GM18511 (cell line): ENCODE data around the gene CLCNKB.
"Not testable (repeated sequence)": the region's sequence is repeated elsewhere in the genome, so short reads cannot be mapped to it uniquely, and the experiment has no call there.

Experiments used
- ATAC-seq: cut with Tn5 transposase; IDR thresholded peaks from one replicate; pipeline ENCODE4 v1.9.1; 2021; ENCODE audit warnings: mild to moderate bottlenecking, moderate library complexity; ENCODE audit not compliant: unreplicated experiment

Gene CLCNKB

DNA sequence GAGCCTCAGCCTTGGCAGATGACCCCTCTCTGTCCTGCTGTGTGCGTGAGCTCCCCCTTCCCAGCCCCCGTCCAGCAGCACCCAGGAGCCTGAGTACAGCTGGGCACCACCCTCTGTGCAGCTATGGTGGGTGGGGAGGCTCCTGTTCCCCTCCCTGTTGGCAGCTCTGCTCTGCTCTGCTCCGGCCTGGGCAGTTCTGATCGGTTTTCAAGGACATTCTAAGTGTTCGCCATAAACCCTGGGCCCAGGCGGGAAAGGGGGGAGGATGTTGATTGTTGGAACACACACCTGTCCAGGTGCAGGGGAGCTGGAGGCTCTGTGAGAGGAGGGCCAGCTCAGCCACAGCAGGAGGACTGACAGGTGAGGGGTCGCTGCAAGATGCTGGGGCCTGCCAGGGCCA is at the start of gene CLCNKB:
Gene CLCNKB (plus strand): TSS at position 262 of the 400 bp plus-strand sequence. CDS start 711 bp downstream, outside the sequence.
- ATAC-seq = no peak

DNA sequence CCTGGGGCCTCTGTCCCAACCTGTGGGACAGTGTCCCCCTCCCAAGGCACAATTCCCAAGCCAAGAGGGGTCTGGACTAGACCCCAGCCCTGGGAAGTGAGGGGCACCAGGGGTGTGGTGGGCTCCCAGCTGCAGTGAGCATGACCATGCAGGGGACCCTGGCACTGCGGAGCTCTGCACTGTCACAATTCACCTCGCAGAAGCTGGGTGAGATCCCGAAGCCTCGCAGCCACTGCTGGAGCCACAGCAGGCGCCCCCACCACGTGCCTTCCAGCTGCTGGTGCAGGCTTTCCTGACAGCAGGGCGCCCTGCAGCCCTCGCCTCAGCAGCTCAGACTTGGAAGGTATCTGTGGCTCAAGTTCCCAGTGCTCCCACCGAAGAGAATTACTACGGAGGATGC is 49.5 kb upstream of the CLCNKB start:
- ATAC-seq = no peak

DNA sequence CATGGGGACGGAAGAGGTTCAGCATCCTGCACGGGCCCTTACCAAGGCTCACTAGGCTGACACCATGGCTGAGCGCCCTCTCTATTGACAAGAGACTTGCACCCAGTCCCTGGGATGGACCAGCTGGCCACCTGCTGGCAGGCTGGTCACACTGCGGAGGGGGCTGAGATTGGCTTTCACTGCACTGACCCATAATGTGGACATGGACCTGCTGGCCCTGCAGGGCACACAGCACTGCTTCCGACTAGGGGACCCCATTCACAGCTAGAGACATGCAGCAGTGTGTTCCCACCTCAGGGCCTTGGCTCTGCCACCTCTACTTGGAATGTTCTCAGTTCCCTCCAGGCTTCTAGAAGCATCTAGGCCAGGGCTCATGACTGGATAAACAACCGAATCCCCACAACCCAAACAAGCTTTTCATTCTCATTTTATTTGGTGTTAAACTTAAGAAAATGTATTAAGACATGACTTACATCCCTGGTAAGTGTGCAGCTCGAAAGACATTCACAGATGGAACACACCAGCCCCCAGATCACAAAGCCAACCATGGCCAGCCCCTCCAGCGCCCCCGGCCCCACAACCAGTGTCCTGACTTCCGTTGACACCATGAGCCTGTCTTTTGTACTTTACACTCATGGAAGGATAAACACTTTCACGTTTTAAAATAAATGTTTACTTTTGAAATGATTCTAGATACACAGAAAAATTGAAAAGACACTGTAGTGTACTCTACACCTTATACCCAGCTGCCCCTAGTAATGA is 48.8 kb upstream of the CLCNKB start:
- no peak for ATAC-seq

DNA sequence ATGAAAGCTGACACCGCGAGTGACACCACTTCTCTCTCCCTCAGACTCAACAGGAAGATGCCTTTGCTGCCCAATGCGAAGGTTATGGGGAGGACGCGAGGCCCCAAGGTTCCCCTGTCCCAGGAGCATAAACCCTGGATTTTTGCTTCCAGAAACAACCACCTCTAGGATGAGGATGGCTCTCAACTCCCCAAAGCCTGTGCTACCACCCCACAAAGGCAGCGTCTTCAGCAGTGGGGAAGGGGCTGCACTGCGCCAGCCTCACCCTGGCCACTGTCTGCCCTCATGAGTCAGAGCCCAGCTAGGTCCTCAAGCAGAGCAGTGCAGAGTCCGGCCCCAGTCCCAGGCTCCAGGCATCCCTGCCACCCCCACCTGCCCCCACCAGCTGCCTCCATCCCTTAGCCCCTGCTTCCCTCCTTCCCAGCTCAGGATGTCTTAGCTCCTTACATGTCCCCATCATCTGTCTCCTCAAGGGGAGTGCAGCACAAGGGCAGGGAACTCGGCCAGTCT is 46.5 kb upstream of the CLCNKB start:
- no peak for ATAC-seq

DNA sequence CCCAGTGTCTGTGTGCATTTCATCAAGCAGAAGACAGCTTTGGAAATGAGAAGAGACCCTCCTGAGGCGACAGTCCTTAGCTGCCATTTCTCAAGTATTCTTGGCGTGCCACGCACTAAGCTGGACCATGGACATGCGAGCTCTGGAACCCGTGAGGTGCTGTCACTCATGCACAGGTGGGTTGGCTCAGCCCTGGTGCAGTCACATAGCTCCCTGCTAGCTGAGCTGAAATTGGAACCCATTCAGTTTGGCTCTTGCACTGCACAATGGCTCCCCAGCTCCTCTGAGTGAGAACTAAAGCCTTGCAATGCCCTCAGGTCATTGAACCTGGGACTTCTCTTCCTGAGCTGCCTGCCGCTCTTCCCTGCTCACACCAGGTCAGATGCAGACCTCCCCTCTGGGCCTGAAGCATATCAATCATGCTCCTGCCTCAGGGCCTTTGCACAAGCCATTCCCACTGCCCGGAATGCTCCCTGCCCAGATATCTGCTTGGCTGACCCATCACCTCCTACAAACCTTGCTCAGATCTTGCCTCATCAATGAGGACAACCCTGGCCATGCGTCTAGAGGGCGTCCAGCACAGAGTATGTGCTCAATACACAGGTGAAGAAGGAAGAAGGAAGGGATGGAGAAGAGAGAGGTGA is 45.8 kb upstream of the CLCNKB start:
- no peak for ATAC-seq

DNA sequence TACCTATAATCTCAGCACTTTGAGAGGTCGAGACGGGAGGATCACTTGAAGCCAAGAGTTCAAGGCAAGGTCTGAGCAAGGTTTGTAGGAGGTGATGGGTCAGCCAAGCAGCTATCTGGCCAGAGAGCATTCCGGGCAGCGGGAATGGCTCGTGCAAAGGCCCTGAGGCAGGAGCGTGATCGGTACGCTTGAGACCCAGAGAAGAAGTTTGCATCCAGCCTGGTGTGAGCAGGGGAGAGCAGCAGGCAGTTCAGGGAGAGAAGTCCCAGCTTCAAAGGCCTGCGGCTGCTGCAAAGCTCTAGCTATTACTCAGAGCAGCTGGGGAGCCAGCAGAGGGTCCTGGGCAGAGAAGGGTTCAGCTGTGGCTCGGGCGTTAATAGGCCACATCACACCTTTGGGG is 44.7 kb upstream of the CLCNKB start:
- no peak for ATAC-seq

DNA sequence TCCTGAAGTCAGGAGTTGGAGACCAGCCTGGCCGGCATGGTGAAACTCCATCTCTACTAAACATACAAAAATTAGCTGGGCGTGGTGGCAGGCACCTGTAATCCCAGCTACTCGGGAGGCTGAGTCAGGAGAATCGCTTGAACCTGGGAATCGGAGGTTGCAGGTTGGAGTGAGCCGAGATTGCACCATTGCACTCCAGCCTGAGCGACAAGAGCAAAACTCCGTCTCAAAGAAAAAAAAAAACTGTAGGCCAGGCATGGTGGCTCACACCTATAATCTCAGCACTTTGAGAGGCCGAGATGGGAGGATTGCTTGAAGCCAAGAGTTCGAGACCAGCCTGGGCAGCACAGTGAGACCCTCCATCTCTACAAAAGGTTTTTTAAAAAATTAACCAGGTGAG is 42.3 kb upstream of the CLCNKB start:
- ATAC-seq = not testable (repeated sequence)

DNA sequence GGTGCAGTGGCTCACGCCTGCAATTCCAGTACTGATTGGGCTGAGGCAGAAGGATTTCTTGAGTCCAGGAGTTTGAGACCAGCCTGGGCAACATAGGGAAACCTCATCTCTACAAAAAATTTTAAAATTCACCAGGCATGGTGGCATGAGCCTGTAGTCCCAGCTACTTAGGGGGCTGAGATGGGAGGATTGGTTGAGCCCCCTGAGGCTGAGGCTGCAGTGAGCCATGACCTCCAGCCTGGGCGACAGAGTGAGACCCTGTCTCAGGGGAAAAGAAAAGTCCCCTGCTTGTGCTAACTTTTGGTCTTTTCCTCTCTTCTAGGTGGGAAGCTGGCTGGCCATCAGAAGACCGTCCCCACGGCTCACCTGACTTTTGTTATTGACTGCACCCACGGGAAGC is 38.0 kb upstream of the CLCNKB start:
- no peak for ATAC-seq

DNA sequence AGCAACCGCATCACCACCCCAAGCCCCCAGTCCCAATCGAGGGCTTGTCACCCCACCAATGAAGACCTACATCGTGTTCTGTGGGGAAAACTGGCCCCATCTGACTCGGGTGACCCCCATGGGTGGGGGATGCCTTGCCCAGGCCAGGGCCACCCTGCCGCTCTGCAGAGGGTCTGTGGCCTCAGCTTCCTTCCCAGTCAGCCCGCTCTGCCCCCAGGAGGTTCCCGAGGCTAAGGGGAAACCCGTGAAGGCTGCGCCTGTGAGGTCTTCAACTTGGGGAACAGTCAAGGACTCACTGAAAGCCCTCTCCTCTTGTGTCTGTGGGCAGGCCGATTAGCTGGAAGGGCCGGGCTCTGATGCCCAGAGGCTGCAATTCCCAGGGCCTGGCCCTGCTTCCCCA is 37.6 kb upstream of the CLCNKB start:
- ATAC-seq = no peak

DNA sequence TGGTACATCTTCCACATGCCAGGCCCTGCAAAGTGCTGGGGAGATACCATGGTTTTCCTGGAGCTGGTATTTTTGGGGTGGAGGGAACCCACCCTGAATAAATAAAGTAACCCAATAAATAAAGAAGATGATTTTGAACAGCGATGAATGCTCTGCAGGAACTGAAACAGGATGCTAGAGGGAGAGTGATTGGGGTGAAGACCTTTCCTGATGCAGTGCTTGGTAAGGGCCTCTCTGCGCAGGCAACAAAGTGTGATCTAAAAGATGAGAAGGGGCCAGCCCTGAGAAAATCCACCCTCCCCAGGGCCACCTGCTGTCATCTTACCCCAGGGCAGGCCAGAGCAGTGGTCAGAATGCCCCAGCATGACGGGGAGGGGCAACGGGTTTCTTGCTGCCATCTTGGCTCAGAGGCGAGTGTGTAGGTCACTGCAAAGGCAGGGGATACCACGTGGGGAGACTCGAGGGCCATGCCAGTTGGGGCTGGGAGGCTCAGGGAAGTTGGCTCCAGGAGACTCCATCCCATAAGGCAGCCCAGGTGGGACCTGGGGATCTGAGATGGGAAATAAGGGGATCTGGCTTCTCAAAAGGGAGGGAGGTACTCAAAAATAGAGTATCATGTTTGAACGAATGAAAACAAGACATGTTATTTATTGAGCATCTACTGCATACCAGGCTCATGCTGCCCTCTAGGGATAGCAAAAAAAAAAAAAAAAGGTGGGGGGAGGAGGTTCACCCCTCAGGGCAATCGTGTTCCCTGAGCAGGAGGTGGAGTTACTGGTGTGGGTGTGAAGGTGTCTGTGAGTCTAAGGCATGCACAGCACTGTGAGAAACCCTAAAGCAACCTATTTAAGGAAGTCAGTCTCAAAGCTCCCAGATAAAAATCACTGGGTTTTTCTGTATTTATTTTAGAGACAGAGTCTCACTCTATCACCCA is 36.8 kb upstream of the CLCNKB start:
- ATAC-seq = no peak

DNA sequence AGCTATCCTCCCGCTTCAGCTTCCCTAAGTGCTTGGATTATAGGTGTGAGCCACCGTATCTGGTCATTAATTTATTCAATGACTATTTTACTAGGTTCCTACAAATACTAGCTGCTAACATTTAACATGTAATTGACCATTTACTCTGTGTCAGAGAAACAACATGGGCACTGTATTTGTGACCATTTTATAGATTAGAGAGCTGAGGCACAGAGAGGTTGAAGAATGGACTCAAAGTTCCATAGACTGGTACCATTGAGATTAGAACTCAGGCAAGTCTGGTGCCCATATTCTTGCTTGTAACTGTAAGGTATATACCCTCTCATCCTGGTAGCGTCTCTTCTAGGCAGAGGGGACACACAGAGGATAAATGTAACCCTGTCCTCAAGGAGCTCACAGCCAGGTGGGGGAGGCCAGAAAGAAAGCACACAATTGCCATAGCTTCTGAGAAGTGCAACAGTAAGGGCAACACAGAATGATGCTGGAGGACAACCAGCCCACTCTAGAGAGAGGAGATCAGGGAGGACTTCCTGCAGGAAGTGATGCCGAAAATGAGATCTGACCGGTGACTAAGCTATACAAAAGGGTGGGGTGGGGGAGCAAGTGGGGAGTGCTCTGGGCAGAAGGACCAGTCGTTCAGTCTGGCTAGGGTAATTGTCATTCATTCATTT is 35.8 kb upstream of the CLCNKB start:
- ATAC-seq = no peak

DNA sequence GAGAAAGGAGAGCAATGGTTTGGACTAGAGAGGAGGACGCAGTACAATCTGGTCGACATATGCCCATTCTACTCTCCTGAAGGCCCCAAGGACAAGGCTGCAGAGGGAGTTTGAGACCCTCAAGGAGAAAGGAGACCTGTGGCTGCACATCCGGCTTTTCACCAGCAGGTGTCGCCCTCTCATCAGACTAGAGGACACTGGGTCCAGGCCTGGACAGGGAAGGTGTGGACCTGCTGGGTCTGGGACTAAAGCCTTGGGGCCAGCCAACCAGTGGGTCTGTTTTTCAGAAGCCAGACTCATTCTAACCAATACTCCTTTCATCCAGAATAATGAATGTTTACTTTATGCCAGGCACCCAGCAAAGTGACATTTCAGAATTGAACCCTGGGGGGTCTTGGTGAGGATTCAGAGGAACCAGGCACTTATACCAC is 34.5 kb upstream of the CLCNKB start:
- ATAC-seq = no peak

DNA sequence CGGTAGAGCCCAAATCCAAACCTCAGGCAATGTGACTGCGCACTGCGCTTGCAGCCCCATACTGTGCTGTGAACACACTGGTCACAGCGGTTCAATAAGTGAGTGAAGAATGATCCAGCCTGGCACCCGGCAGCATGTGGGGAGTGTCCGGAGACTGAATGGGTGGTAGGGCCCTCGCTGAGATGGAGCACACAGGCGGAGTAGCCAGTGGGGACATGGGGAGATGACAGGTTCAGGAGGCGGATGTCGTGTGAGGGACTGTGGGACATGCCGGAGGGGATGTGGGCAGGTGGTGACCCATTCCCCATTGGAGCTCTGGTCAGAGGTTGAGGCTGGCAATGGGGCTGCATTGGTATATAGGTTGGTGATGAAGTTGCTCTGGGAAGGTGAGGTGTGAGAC is 33.9 kb upstream of the CLCNKB start:
- ATAC-seq = no peak

DNA sequence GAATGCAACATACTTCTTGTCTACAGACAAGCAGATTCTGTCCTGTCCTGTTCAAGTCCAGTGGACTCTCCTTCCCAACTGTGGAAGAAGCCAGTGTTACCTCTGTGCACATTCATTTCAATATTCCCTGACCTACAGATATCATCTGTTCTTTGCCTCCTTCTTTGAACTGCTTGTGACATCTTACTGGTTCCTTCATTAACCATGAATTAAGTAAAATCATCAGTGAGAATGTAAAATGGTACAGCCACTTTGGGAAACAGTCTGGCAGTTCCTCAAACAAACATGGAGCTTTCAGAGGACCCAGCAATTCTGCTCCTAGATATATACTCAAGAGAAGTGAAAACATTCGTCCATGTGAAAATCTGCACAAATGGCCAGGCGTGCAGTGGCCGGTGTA is 32.7 kb upstream of the CLCNKB start:
- no peak for ATAC-seq

DNA sequence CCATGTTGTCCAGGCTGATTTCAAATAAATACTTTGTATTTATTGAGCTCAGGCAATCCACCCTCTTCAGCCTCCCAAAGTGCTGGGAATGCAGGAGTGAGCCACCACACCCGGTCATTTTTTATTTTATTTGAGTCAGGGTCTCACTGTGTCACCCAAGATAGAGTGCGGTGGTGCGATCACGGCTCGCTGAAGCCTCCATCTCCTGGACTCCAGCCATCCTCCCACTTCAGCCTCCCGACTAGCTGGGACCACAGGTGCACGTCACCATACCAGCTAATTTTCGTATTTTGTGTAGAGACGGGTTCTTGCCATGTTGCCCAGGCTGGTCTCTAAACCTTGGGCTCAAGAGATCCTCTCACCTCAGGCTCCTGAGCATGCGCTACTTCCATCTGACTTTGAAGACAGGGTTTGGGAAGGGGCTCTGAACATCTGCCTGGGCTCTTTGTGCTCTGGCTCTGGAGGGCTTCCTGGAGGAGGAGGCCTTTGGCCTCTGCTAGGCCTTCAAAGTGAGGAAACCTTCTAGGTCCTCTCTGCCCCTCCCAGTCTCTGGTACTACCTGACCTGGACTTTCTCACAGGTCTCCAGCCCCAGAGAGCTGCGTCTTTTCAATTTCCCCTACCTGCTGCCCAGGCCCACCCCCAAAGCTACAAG is 31.5 kb upstream of the CLCNKB start:
- ATAC-seq = no peak

DNA sequence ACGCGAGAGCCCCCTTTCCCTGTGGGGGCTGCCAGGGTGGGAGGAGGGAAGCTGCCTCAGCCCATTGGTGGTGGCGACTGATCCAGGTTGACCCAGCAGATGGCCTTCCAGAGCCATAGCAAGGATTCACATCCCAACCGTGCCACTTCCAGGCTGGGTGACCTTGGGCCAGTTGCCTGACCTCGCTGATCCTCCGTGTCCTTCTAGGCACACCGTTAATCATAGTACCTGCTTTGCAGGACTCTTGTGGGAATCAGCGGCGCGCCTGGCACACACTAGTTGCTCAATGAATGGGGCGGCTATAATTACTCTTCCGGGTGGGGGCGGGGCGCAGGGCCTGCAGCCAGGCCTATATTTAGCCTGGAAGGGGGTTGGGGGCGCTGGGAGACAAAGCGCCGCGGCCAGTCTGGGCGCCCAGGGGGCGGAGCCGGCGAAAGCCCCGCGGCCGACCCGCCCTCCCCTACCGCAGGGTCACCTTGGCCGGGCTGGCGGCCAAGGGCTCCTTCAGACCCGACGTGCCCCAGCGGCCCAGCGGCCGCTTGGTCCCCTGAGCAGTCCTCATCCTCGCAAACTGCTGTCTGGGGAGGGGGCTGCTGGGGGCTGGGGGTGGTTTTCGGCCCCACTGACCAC is 30.9 kb upstream of the CLCNKB start:
- peak; percentile 37 for ATAC-seq

DNA sequence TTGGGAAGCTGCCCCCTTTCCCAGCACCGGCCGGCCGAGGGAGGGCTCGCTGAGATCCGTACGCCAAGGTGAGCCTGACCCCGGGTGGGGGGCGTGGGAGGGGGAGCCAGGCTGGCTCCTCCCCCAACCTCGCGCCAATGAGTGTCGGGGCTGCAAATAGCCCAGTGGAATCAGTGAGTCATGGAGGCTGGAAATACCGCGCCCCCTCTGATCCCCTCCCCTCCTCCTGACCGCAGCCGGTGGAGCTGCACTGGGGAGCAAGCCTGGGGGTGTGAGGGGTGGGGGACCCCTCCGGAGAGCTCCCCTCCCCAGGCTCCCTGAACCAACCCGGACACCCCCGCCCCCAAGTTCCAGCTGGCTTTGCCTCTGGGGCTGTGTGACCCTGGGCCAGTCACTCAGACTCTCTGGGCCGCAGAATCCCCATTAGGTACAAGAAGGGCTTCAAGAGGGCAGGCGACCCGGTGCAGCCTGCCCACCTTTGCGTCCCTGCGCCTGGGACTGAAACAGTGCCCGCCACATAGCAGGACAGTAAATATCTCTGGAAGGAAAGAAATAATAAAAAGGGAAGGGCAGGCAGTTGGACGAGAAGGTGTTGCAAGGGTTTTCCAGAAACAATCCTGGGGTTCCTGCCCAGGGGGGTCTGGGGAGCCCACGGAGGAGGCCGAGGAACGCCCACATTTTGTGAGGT is 30.2 kb upstream of the CLCNKB start:
- peak; percentile 53 for ATAC-seq

DNA sequence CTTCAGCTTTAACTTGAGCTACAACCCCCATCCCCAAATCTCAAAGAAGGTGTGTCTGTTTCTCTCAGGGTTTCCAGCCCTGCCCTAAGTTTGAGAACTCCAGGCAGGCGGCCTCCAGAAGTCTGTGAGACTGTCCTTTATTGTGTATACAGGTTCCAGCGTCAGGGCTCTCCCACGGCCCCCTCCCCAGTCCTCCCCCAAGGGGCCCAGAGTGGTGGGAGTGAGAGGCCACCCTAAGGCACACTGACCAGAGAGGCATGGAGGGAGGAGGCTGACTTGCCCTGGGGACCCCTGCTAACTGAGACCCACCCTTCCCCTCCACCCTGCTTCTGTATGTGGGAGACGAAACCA is 29.7 kb upstream of the CLCNKB start:
- no peak for ATAC-seq
